Measurements from ENCODE around the gene POP4.
"Not testable (repeated sequence)": the region's sequence is repeated elsewhere in the genome, so short reads cannot be mapped to it uniquely, and the experiment has no call there.

The POP4 gene

GRCh38 chr19:29626386-29626785, 20.3 kb downstream of the POP4 start:
- intact Hi-C loops (cut with DNase I): no loop called here
- peak in 3 of 10 donors; percentile 26 to 69 (median 35) for DNase-seq

GRCh38 chr19:29626832-29627231, 20.7 kb downstream of the POP4 start:
- peak in 3 of 10 donors; percentile 16 to 32 (median 22) for DNase-seq
- intact Hi-C loops (cut with DNase I): not testable (repeated sequence)

- intact Hi-C loops (cut with DNase I): no loop called here
- peak in 2 of 10 donors; percentile 30 to 48 for DNase-seq
Observed at GRCh38 chr19:29628661-29629385, 22.7 kb downstream of the POP4 start.

- DNase-seq: peak in 2 of 10 donors; percentile 0 to 16
- intact Hi-C loops (cut with DNase I): no loop called here
Observed at GRCh38 chr19:29629836-29630534, 23.9 kb downstream of the POP4 start.

GRCh38 chr19:29630655-29631054, 24.6 kb downstream of the POP4 start:
- DNase-seq: no peak
- intact Hi-C loops (cut with DNase I): no loop called here

GRCh38 chr19:29631450-29631849, 25.4 kb downstream of the POP4 start:
- peak in 1 of 10 donors; percentile 14 for DNase-seq
- intact Hi-C loops (cut with DNase I): no loop called here

- intact Hi-C loops (cut with DNase I): no loop called here
- DNase-seq: no peak
Observed at GRCh38 chr19:29634002-29634401, 27.9 kb downstream of the POP4 start.

GRCh38 chr19:29634423-29635130, 28.5 kb downstream of the POP4 start:
- peak in 2 of 10 donors; percentile 28 to 29 for DNase-seq
- intact Hi-C loops (cut with DNase I): no loop called here

- intact Hi-C loops (cut with DNase I): no loop called here
- DNase-seq: peak in 1 of 10 donors; percentile 42
Observed at GRCh38 chr19:29635963-29636362, 29.9 kb downstream of the POP4 start.

GRCh38 chr19:29636553-29637360, 30.7 kb downstream of the POP4 start:
- DNase-seq: peak in 2 of 10 donors; percentile 25 to 47
- intact Hi-C loops (cut with DNase I): no loop called here

GRCh38 chr19:29639086-29639485, 33.0 kb downstream of the POP4 start:
- intact Hi-C loops (cut with DNase I): no loop called here
- peak in 1 of 10 donors; percentile 57 for DNase-seq

GRCh38 chr19:29640231-29640630, 34.1 kb downstream of the POP4 start:
- DNase-seq: peak in 1 of 10 donors; percentile 34
- intact Hi-C loops (cut with DNase I): no loop called here

GRCh38 chr19:29641597-29641996, 35.5 kb downstream of the POP4 start:
- intact Hi-C loops (cut with DNase I): no loop called here
- no peak for DNase-seq

- intact Hi-C loops (cut with DNase I): no loop called here
- peak in 1 of 10 donors; percentile 18 for DNase-seq
Observed at GRCh38 chr19:29643361-29643935, 37.4 kb downstream of the POP4 start.

GRCh38 chr19:29644210-29644609, 38.1 kb downstream of the POP4 start:
- intact Hi-C loops (cut with DNase I): no loop called here
- DNase-seq: no peak

- intact Hi-C loops (cut with DNase I): no loop called here
- DNase-seq: peak in 1 of 10 donors; percentile 18
Observed at GRCh38 chr19:29645491-29645867, 39.4 kb downstream of the POP4 start.

- intact Hi-C loops (cut with DNase I): no loop called here
- peak in 3 of 10 donors; percentile 28 to 84 (median 68) for DNase-seq
Observed at GRCh38 chr19:29645911-29646310, 39.8 kb downstream of the POP4 start.

- peak in 2 of 10 donors; percentile 2 for DNase-seq
- intact Hi-C loops (cut with DNase I): no loop called here
Observed at GRCh38 chr19:29650772-29651387, 44.8 kb downstream of the POP4 start.

- intact Hi-C loops (cut with DNase I): no loop called here
- peak in 2 of 10 donors; percentile 14 to 20 for DNase-seq
Observed at GRCh38 chr19:29651622-29652394, 45.7 kb downstream of the POP4 start.
